T-cell (primary cell): ENCODE results near the gene BNIP5. TPM values are rescaled to one million over a fixed set of nuclear protein-coding genes. Genes with fewer than 3 reads are reported as not detected.
"Not testable (repeated sequence)": the region's sequence is repeated elsewhere in the genome, so short reads cannot be mapped to it uniquely, and the experiment has no call there.

Experiments
- ATAC-seq, 4 experiments: fragments of 200-7000 bp in 3 of 4; fragments of 150-1000 bp in 1 of 4; cut with Tn5 transposase; replicated peaks in 1 of 4; 1 replicate in 3 of 4; 2 replicates in 1 of 4; pipeline ENCODE4 v1.10.0; 2021; ENCODE audit warnings: moderate library complexity in 3 of 4, mild to moderate bottlenecking in 2 of 4, moderate number of reproducible peaks in 1 of 4
- CTCF ChIA-PET, 2 donors: fragments of 300-600 bp; sonication (Branson Sonifier 250); formaldehyde crosslinking; loops; one replicate each; lab custom pipeline; 2022; ENCODE audit warnings: antibody characterized with exemption in 2 of 2; lab: Charles Lee
- POLR2A ChIA-PET, 2 donors: fragments of 300-600 bp; sonication (Branson Sonifier 250); formaldehyde crosslinking; loops; one replicate each; lab custom pipeline; 2022; ENCODE audit warnings: antibody characterized with exemption in 2 of 2; lab: Charles Lee
- DNase-seq, 35 experiments: peaks; one replicate each; pipeline versions ENCODE4 v3.0.0 to v3.0.0-alpha.2; 2013 to 2023
- H3K27ac ChIP-seq: one replicate; pipeline ENCODE4 v1.5.1; 2013; ENCODE audit warnings: low read length
- H3K27me3 ChIP-seq, 2 experiments: replicated peaks in 1 of 2; 1 replicate in 1 of 2; 2 replicates in 1 of 2; pipeline versions ENCODE4 v1.6.1 to v1.7.0; 2013; ENCODE audit warnings: low read length in 1 of 2, mixed read lengths in 1 of 2; ENCODE audit not compliant: control insufficient read depth in 2 of 2, insufficient read depth in 2 of 2; ENCODE audit errors: extremely low read depth in 1 of 2
- H3K36me3 ChIP-seq, 2 donors: 1 replicate in 1 of 2; 2 replicates in 1 of 2; pipeline versions ENCODE4 v1.6.1 to v1.7.0; 2013; ENCODE audit warnings: low read length in 1 of 2; ENCODE audit not compliant: control insufficient read depth in 2 of 2, insufficient read depth in 1 of 2; ENCODE audit errors: extremely low read depth in 1 of 2
- H3K4me1 ChIP-seq, 2 experiments: 1 replicate in 1 of 2; 2 replicates in 1 of 2; pipeline versions ENCODE4 v1.6.1 to v1.7.0; 2013; ENCODE audit warnings: low read length in 2 of 2, mixed read lengths in 1 of 2; ENCODE audit not compliant: insufficient read depth in 2 of 2, control insufficient read depth in 1 of 2; ENCODE audit errors: extremely low read depth in 1 of 2
- H3K4me3 ChIP-seq, 2 donors: 1 replicate in 1 of 2; 2 replicates in 1 of 2; pipeline versions ENCODE4 v1.5.1 to v1.7.0; 2013; ENCODE audit warnings: mild to moderate bottlenecking in 2 of 2, low read length in 1 of 2, moderate library complexity in 1 of 2; ENCODE audit not compliant: control insufficient read depth in 1 of 2; ENCODE audit errors: extremely low read depth in 1 of 2
- H3K9me3 ChIP-seq: 2 replicates; pipeline ENCODE4 v1.7.0; 2013
- H3K27ac Mint-ChIP-seq, 2 donors: one replicate each; pipeline ENCODE4 v1.8.0; 2020 to 2021; ENCODE audit warnings: mild to moderate bottlenecking in 2 of 2, mixed read lengths in 2 of 2
- H3K27me3 Mint-ChIP-seq, 2 donors: one replicate each; pipeline ENCODE4 v1.8.0; 2021 to 2022; ENCODE audit warnings: mixed read lengths in 2 of 2
- H3K36me3 Mint-ChIP-seq: one replicate; pipeline ENCODE4 v1.8.0; 2021; ENCODE audit warnings: mixed read lengths
- H3K4me1 Mint-ChIP-seq, 3 donors: one replicate each; pipeline ENCODE4 v1.8.0; 2020 to 2022; ENCODE audit warnings: mixed read lengths in 3 of 3, mild to moderate bottlenecking in 1 of 3
- H3K4me3 Mint-ChIP-seq, 3 donors: one replicate each; pipeline ENCODE4 v1.8.0; 2020 to 2022; ENCODE audit warnings: mild to moderate bottlenecking in 3 of 3, mixed read lengths in 3 of 3, moderate library complexity in 3 of 3
- H3K9me3 Mint-ChIP-seq, 3 donors: one replicate each; pipeline ENCODE4 v1.8.0; 2020 to 2022; ENCODE audit warnings: mixed read lengths in 3 of 3
- WGBS: methylation state at CpG from one replicate; pipeline ENCODE4 v1.1.5; 2013; ENCODE audit warnings: missing lambda C conversion rate; ENCODE audit not compliant: insufficient coverage; 5-methylcytosine and 5-hydroxymethylcytosine counted together
- total RNA-seq, 35 experiments: library from RNA in 6 of 35; stranded (reverse) in 6 of 35; fragments of 120-200 nt in 1 of 35; gene quantifications; one replicate each; pipeline versions ENCODE4 v1.2.1 to v1.2.4 and lab custom pipeline; 2013 to 2026

The BNIP5 gene
- total RNA-seq, 5 donors from 2014 or later (not counting 1 experiment from before 2014, with no cell fraction given), result 0.09 TPM; not detected in 4

DNA sequence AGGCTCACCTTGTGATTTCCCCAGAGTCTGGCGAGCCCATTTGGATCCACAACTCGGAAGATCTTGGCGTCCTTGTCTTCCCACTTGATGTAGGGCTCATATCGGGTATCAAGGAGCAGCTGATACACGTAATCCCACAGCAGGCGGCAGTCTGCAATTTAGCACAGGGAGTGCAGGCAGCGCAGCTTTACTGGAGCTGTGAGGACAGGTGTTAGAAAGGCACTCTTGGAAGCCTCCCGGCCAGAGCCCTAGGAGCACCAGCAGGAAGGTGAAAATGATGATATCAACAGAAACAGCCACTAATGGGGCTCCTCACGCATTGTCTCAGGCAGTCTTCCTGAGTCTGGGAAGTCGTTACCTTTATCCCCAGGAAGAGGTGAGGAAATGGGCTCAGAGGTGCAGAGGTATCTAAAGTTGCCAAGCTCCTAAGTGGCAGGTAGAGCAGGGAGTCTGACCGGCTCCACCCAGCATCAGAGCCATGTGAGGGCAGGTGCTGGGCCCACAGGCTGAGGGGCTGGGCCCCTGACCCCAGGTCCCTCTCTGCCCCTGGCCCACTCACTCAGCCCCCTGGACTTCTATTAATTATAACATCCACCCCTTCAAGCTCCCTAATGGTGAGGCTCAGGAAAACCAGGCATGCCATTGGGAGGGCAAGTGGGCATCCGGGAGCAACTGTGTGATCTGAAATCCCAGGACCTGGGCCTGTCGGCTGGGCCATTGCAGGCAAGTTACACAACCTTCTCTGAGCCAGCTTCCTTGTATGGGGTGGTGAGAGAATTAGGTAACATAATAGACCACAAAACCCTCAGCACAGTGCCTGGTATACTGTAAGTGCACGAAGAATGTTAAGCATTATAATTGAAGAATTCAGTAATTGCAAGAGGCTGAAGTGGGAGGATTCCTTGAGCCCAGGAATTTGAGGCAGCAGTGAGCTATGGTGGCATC, 32.5 kb upstream of the BNIP5 start:
- POLR2A ChIA-PET, result no interaction called here
- Mint-ChIP-seq H3K27me3 (peaks cover 0 to 14% of the 10 kb centered on the region in 2 donors), H3K4me1 (no peaks in the 10 kb centered on the region), H3K27ac (no peak overlapping the region), H3K4me3 (no peak overlapping the region), H3K36me3 (peaks cover 20% of the 10 kb centered on the region), H3K9me3 (no peaks in the 10 kb centered on the region)
- no peaks in the 10 kb centered on the region for H3K4me1 ChIP-seq
- no peaks in the 10 kb centered on the region for H3K9me3 ChIP-seq
- 95% methylated on average over 11 of the region's 14 CpGs for WGBS
- H3K36me3 ChIP-seq, result no peaks in the 10 kb centered on the region
- no peak for ATAC-seq
- H3K27ac ChIP-seq, result no peak overlapping the region
- peak in 1 of 35 experiments; percentile 10 for DNase-seq
- H3K4me3 ChIP-seq, result no peak overlapping the region
- CTCF ChIA-PET, result no interaction called here
- H3K27me3 ChIP-seq, result peaks cover 0 to 6% of the 10 kb centered on the region in 2 experiments

- ATAC-seq, result no peak
- H3K27me3 ChIP-seq, result peaks cover 0 to 6% of the 10 kb centered on the region in 2 experiments
- Mint-ChIP-seq H3K27ac (no peak overlapping the region), H3K4me3 (no peak overlapping the region), H3K4me1 (no peaks in the 10 kb centered on the region), H3K36me3 (peaks cover 20% of the 10 kb centered on the region), H3K9me3 (no peaks in the 10 kb centered on the region), H3K27me3 (peaks cover 0 to 14% of the 10 kb centered on the region in 2 donors)
- 80% methylated on average over 1 of the region's 1 CpG for WGBS
- no peak overlapping the region for H3K27ac ChIP-seq
- no peak overlapping the region for H3K4me3 ChIP-seq
- POLR2A ChIA-PET, result interaction anchor here in 1 of 2 donors (0.6 kb wide), 1 partner anchor 392 kb away, joined by 3 read pairs; no protein-coding TSS in a partner anchor
- CTCF ChIA-PET, result interaction anchor here in 1 of 2 donors (0.8 kb wide), 1 partner anchor 27 kb away, joined by 3 read pairs; no protein-coding TSS in a partner anchor
- no peaks in the 10 kb centered on the region for H3K4me1 ChIP-seq
- H3K36me3 ChIP-seq, result no peaks in the 10 kb centered on the region
- DNase-seq, result no peak
- H3K9me3 ChIP-seq, result no peaks in the 10 kb centered on the region
Measured at GRCh38 chr6:36368421-36368820, 31.7 kb upstream of the BNIP5 start.

GRCh38 chr6:36367743-36368142, 31.1 kb upstream of the BNIP5 start:
- ATAC-seq (no peak), DNase-seq (no peak)
- CTCF ChIA-PET, result interaction anchor here in 1 of 2 donors (0.8 kb wide), 1 partner anchor 27 kb away, joined by 3 read pairs; no protein-coding TSS in a partner anchor
- POLR2A ChIA-PET, result interaction anchor here in 1 of 2 donors (0.6 kb wide), 1 partner anchor 392 kb away, joined by 3 read pairs; no protein-coding TSS in a partner anchor
- Histone ChIP-seq H3K27me3 (peaks cover 0 to 6% of the 10 kb centered on the region in 2 experiments), H3K9me3 (no peaks in the 10 kb centered on the region), H3K27ac (no peak overlapping the region), H3K36me3 (no peaks in the 10 kb centered on the region), H3K4me1 (no peaks in the 10 kb centered on the region), H3K4me3 (no peak overlapping the region)
- Mint-ChIP-seq H3K36me3 (peaks cover 18% of the 10 kb centered on the region), H3K27me3 (peaks cover 0 to 11% of the 10 kb centered on the region in 2 donors), H3K27ac (no peak overlapping the region), H3K4me3 (no peak overlapping the region), H3K4me1 (no peaks in the 10 kb centered on the region), H3K9me3 (no peaks in the 10 kb centered on the region)
- WGBS, result no CpG with 5 or more reads among the region's 3 CpGs

DNA sequence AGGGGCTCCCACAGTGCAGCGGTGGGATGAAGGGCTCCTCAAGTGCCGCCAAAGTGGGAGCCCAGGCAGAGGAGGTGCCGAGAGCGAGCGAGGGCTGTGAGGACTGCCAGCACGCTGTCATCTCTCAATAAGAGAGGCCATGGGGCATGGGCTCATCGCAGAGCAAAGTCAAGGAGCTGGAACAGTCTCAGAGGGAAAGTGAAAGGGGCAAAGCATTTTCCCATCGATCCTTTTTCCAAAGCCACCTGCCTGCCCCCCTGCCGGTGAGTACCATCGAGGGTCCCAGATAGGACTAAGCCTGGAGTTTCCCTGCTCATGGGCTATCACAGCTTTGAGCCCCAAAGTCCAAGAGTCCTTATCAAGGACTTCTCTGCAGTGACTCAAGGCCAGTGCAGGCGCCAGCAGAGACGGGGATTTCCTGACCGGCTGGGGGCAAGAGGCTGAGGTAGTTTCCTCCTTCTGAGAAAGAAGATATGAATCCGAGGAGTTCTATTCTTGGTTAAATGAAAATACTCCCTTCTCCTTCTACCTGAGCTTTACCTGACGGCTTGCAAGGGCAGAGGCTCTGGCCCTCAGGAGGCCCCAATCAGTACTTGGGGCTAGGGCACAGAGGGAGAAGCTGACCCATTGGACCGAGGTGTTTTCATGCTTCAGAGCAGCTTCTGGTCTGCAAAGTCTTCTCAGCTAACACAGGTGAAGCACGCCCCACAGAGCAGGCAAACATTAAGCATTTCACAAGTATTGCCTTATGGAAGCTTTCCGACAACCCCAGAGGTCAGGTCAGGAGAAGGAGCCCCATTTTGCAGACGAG, 28.2 kb upstream of the BNIP5 start:
- Mint-ChIP-seq H3K27me3 (no peaks in the 10 kb centered on the region), H3K4me3 (no peak overlapping the region), H3K27ac (no peak overlapping the region), H3K36me3 (peaks cover 5% of the 10 kb centered on the region), H3K9me3 (no peaks in the 10 kb centered on the region), H3K4me1 (peaks cover 2 to 5% (median 4%) of the 10 kb centered on the region in 3 donors)
- Histone ChIP-seq H3K9me3 (no peaks in the 10 kb centered on the region), H3K27me3 (no peaks in the 10 kb centered on the region), H3K4me3 (no peak overlapping the region), H3K27ac (no peak overlapping the region), H3K4me1 (peaks cover 0 to 7% of the 10 kb centered on the region in 2 experiments), H3K36me3 (no peaks in the 10 kb centered on the region)
- DNase-seq, result no peak
- no peak for ATAC-seq
- 87% methylated on average over 8 of the region's 19 CpGs for WGBS
- ChIA-PET CTCF (no interaction called here), POLR2A (no interaction called here)

GRCh38 chr6:36364061-36364635, 27.5 kb upstream of the BNIP5 start:
- H3K27ac Mint-ChIP-seq, H3K9me3 ChIP-seq, H3K27me3 Mint-ChIP-seq, H3K27ac ChIP-seq, H3K36me3 Mint-ChIP-seq, ATAC-seq, H3K4me1 Mint-ChIP-seq, H3K4me3 ChIP-seq, H3K9me3 Mint-ChIP-seq, H3K27me3 ChIP-seq, H3K36me3 ChIP-seq, H3K4me1 ChIP-seq, CTCF ChIA-PET, H3K4me3 Mint-ChIP-seq, POLR2A ChIA-PET, DNase-seq: not testable (repeated sequence)
- WGBS, result 100% methylated on average over 8 of the region's 34 CpGs

DNA sequence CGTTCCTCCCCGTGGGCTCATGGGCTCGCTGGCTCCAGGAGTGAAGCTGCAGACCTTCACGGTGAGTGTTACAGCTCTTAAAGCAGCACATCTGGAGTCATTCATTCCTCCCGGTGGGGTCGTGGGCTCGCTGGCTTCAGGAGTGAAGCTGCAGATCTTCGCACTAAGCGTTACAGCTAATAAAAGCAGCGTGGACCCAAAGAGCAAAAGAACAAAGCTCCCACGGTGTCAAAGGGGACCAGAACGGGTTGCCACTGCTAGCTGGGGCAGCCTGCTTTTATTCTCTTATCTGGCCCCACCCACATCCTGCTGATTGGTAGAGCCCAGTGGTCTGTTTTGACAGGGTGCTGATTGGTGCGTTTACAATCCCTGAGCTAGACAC, 26.7 kb upstream of the BNIP5 start:
- POLR2A ChIA-PET, H3K9me3 ChIP-seq, H3K27me3 Mint-ChIP-seq, H3K27ac ChIP-seq, H3K4me1 Mint-ChIP-seq, H3K4me1 ChIP-seq, H3K27ac Mint-ChIP-seq, H3K27me3 ChIP-seq, H3K4me3 Mint-ChIP-seq, DNase-seq, H3K4me3 ChIP-seq, H3K9me3 Mint-ChIP-seq, H3K36me3 Mint-ChIP-seq, ATAC-seq, H3K36me3 ChIP-seq: not testable (repeated sequence)
- WGBS, result 88% methylated on average over 12 of the region's 13 CpGs
- CTCF ChIA-PET, result interaction anchor here in 1 of 2 donors (0.7 kb wide), 1 partner anchor 465 kb away, joined by 5 read pairs; no protein-coding TSS in a partner anchor
